NCI-H226 (cell line): ENCODE results near the gene GSC.
"Not testable (repeated sequence)": the region's sequence is repeated elsewhere in the genome, so short reads cannot be mapped to it uniquely, and the experiment has no call there.

Experiments used
- DNase-seq: peaks from one replicate; pipeline ENCODE4 v3.0.0-alpha.2; 2015

Gene GSC

DNA sequence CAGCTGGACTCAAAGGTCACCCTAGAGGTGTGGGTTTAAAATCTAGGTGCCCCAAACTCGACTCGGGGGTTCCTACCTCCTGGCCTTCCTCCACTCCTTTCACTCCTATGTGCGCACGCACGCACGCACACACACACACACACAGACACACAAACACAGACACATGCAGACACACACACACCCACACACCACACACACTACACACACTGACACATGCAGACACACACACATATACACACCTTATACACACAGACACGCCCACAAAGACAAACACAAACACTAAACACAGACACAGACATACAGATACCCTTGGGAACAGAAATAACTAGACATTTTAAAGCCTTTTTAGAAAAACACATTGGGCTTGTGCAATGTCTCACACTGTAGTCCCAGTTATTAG is 31.8 kb downstream of the GSC start:
- DNase-seq = no peak

DNA sequence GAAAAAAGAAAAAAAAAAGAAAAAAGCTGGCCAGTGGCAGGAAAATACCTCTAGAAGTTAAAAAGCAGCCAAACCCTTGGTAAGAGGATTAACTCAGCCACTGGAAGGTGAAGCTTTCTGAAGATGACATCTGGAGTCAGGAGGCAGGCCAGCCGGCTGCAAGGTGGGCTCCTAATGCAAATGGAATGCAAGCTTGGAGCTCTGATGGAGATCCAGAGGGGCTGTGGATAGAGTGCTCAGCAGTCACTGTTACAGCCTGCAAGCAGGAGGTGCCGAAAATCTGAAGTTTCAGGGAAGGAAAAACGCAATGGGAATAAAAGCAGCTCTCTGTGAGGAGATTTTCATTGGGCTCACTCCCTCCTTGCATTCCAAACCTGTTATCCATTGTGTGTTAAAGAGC is 41.0 kb downstream of the GSC start:
- no peak for DNase-seq

DNA sequence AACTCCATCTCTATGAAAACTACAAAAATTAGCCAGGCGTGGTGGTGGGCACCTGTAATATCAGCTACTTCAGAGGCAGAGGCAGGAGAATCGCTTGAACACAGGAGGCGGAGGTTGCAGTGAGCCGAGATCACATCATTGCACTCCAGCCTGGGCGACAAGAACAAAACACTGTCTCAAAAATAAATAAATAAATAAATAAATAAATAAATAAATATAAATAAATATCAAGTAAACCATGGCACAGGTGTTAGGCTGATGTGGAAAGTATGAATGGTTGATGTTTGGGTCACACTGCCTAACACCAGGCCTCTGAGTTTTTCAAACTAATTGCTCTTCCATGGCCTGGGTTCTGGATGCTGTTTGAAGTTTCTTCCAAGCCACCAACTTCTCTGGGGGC is 41.5 kb downstream of the GSC start:
- DNase-seq = not testable (repeated sequence)

GRCh38 chr14:94726649-94727048 is 43.3 kb downstream of the GSC start:
- not testable (repeated sequence) for DNase-seq

GRCh38 chr14:94724993-94725392 is 44.9 kb downstream of the GSC start:
- DNase-seq = no peak

- DNase-seq = no peak
Observed at GRCh38 chr14:94722397-94722796, 47.5 kb downstream of the GSC start.
